NOMO-1 treated with dmso at 0.1 percent for 144 hours (cell line): ENCODE measurements around the gene MCF2L.
"Not testable (repeated sequence)": the region's sequence is repeated elsewhere in the genome, so short reads cannot be mapped to it uniquely, and the experiment has no call there.

Source experiments
- DNase-seq: peaks from one replicate; lab custom pipeline; 2025; ENCODE audit not compliant: unreplicated experiment; lab: John Stamatoyannopoulos, UW

The MCF2L gene

DNA sequence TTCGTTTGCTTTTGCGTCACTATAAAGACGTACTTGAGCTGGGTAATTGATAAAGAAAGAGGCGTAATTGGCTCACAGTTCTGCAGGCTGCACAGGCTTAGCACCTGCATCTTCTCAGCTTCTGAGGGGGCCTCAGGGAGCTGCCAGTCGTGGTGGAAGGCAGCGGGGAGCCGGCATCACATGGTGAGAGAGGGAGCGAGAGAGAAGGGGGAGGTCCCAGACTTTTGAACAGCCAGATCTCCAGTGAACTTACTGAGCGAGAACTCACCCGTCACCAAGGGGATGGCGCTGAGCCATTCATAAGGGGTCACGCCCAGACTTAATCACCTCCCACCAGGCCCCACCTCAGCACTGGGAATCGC, 77.8 kb downstream of the MCF2L start:
- DNase-seq: no peak

DNA sequence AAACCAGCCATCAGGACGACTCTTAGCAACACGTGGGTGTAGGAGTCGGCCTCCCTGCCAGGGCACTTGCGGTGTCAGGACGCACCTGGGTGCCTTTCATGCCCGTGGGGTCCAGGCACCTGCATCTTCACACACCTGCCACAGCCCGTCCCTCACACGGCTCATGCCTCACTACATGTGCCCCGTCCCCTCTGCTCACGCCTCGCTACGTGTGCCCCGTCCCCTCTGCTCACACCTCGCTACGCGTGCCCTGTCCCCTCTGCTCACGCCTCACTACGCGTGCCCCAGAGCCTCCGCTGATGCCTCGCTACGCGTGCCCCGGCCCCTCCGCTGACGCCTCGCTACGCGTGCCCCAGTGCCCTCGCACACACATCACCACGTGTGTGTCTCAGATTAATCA, 78.6 kb downstream of the MCF2L start:
- no peak for DNase-seq

DNA sequence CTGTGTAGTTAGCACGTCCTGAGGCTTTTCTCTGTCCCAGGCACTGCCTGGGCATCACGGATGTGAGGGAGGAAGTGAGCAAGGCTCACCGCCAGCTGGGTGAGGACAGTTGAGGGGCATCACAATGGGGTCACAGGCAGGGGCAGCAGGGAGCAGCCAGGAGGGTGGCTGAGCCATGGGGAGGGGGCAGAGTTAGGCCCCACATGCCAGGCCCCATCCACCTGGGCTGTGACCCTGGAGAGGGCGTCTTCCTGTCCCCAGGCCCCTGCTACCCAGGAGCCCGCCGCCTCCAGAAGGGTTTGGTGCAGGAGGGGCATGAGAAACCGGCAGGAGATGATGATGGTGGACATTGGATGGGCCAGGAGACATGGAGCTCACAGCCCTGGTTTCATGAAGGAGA, 79.8 kb downstream of the MCF2L start:
- no peak for DNase-seq

DNA sequence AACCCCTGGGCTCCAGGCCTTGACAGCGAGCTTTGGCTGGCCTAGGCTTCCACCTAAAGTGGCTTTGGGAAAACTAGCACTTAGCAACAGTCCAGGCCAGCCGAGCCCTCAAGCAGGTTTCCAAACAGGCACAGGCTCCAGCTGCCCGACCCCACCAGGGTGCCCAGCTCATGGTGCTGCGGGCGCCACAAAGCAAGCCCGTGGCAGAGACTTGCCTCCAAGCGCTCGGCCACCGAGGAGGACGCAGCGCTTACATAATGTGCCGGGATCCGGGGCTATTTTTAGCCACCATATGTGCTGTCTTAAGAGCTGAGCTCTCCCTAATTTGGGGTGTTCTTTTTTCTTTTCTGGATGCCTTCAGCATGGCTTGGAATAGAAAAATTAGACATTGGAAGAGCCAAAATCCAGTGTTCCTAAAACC, 80.5 kb downstream of the MCF2L start:
- DNase-seq: no peak

DNA sequence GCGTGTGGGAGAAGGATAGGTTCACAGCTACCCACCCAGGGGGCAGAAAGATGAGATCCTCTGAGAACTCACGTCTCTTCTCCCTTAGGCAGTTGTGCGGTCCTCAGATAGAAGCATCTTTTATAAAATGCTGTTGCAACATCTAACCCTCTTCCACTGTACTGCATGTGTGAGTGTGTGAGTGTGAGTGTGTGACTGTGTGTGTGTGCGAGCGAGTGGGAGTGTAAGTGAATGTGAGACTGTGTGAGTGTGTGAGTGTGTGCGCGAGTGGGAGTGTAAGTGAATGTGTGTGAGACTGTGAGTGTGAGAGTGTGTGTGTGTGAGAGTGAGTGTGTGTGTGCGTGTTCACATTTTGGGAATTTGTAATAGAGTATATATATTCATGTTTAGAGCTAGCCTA, 81.0 kb downstream of the MCF2L start:
- DNase-seq: no peak

DNA sequence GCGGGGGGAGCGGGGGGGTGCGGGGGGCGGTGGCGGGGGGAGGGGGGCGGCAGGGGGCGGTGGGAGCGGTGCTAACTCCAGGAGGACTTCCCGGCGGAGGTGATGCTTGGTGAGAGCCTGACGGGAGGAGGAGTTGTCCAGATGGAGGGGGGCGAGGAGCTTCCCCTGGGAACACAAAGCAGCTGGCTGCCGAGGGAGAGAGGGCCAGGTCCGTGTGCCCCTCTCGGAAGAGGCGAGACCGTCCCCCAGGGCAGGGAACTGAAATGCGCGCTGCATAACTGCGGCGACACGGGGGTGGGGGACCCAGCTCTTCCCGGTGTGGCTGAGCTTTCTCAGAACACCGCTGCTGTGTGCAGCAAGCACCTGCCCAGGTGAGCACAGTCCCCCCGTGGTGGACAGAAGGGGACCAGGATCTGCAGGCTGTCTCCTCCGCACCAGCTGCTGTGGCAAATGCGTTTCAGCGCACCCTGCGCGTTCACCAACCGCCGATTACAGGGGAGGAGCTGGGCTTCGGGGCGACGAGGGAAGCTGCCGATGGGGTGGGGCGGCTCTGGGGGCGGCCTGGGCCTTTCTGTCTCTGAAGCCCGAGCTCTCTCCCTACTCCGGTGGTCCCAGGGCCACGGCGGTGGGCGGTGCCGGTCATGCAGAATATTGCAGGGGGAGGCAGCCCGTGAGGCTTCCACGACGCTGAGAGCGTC, 81.9 kb downstream of the MCF2L start:
- DNase-seq: no peak

DNA sequence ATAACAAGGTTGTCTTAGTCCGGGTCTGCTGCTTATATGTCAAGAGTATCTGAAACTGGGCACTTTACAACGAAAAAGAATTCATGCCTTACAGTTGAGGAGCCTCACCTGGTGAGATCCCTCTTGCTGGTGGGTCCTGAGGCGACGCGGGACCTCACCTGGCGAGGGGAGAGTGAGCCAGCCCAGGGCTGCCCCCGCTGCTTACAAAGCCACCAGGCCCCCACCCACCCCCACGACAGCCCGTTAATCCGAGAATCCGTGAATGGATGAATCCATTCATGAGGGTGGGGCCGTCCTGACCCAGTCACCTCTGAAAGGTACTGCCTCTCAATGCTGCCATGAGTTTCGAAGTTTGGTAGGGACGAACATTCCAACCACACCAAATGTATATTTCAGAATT, 82.6 kb downstream of the MCF2L start:
- no peak for DNase-seq

DNA sequence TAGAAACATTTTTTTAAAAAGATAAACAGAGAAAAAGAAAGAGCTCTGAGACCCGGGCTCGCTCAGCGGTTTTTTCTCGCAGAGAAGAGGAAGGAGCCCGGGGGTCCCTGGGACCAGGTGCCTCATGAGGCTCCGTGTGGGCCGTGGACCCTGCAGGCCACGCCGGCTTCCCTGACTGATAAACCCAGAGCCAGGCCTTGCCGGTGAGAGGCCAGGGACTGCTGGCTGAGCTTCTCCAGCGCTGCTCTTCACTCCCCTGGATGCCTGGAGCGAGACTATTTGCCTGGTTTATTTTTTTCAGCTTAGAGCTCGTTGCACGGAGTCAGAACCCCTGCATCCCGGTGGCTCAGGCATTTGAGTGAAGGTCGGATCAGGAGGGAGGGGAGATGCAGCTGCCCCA, 83.2 kb downstream of the MCF2L start:
- DNase-seq: no peak

DNA sequence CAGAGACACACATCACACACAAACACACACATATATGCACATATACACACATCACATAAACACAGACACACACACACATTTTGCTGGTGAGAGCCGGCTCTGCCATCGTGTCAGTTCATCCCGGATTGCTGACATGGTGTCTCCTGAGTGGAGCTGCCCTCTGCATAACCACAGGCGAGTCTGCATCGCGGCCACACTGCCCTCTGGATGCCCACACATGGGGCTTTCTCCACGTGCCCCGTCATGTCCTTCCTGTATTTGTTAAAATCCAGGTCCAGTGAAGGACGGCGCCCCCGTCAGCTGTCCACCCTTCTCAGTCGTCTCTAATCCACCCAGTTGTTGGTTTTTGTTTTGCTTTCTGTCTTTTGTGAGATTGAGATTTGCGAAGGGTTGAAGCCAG, 84.0 kb downstream of the MCF2L start:
- DNase-seq: no peak

DNA sequence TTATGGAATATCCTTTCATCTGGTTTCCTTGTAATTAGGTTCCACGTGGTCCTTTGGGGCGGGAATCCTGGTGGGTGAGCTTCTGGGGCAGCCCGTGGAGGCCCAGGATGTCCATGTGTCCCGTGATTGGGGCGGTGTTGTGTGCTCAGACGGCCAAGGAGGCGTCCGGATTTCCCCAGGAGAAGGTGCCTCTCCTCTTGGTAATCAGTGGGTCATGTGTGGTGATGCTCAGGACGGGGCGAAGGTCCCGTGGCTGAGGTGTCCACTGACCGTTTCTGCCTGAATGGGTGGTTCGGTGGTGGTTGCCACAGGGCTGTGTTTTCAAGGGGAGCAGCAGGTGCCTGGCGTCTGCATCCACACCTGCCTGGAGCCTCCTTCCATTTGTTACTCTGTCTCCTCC, 84.4 kb downstream of the MCF2L start:
- DNase-seq: no peak

DNA sequence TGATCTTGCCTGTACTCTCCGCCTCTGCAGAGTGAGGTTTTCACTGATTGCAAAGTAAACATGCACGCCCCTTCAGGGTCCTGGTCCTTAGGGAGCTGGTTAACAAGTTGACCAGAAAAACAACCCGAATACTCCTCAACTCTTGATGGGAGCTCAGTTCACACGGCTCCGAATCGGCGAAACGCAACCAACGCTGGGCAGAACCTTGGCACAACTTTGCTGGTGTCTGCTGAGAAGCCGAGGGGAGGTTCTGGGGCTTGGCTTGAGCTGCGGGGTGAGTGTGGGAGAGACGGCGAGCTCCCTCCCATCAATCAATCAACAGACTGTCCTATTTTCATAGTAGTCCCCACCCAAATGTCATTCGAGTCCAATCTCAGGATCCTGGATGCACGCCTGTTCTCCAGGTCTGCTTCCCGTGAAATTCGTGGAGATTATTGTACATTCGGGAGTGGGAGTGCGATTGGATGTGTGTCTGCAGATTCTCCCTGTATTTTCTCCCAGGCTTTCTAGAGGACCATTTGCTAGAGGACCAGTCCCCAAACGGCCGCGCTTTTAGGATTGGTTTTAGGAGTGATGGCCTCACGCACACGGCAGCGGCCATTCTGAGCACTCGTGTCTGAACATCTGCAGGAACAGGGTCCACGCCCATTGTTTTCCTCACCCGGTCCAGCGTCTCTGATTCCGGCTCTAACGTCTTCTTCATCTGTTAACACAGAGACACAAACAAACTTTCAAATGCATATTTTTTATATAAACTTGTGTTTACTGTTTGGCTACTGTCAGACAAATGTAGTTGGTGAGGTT, 85.0 kb downstream of the MCF2L start:
- no peak for DNase-seq

DNA sequence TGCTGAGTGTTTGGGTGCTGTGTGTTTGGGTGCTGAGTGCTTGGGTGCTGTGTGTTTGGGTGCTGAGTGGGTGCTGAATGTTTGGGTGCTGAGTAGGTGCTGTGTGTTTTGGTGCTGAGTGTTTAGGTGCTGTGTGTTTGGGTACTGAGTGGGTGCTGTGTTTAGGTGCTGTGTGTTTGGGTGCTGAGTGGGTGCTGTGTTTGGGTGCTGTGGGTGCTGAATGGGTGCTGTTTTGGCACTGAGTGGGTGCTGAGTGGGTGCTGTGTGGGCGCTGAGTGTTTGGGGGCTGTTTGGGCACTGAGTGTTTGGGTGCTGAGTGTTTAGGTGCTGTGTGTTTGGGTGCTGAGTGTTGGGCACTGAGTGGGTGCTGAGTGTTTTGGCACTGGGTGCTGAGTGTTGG, 88.1 kb downstream of the MCF2L start:
- no peak for DNase-seq

DNA sequence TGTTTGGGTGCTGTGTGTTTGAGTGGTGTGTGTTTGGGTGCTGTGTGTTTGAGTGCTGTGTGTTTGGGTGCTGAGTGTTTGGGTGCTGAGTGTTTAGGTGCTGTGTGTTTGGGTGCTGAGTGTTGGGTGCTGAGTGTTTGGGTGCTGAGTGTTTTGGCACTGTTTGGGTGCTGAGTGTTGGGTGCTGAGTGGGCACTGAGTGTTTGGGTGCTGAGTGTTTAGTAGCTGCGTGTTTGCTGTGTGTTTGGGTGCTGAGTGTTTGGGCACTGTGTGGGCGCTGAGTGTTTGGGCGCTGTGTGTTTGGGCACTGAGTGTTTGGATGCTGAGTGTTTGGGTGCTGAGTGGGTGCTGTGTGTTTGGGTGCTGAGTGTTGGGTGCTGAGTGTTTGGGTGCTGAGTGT, 88.5 kb downstream of the MCF2L start:
- DNase-seq: not testable (repeated sequence)

DNA sequence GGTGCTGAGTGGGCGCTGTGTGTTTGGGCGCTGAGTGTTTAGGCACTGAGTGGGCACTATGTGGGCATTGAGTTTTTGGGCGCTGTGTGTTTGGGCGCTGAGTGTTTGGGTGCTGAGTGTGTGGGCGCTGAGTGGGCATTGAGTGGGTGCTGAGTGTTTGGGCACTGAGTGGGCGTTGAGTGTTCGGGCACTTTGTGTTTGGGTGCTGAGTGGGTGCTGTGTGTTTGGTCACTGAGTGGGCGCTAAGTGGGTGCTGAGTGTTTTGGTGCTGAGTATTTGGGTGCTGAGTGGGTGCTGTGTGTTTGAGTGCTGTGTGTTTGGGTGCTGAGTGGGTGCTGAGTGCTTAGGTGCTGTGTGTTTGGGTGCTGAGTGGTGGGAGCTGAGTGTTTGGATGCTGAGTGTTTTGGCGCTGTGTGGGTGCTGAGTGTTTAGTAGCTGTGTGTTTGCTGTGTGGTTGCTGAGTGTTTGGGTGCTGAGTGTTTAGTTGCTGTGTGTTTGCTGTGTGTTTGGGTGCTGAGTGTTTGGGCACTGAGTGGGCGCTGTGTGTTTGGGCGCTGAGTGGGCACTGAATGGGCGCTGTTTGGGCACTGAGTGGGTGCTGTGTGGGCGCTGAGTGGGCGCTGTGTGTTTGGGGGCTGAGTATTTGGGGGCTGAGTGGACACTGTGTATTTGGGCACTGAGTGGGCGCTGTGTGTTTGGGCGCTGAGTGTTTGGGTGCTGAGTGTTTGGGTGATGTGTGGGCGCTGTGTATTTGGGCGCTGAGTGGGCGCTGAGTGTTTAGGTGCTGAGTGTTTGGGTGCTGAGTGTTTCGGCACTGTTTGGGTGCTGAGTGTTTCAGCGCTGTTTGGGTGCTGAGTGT, 89.3 kb downstream of the MCF2L start:
- DNase-seq: no peak

DNA sequence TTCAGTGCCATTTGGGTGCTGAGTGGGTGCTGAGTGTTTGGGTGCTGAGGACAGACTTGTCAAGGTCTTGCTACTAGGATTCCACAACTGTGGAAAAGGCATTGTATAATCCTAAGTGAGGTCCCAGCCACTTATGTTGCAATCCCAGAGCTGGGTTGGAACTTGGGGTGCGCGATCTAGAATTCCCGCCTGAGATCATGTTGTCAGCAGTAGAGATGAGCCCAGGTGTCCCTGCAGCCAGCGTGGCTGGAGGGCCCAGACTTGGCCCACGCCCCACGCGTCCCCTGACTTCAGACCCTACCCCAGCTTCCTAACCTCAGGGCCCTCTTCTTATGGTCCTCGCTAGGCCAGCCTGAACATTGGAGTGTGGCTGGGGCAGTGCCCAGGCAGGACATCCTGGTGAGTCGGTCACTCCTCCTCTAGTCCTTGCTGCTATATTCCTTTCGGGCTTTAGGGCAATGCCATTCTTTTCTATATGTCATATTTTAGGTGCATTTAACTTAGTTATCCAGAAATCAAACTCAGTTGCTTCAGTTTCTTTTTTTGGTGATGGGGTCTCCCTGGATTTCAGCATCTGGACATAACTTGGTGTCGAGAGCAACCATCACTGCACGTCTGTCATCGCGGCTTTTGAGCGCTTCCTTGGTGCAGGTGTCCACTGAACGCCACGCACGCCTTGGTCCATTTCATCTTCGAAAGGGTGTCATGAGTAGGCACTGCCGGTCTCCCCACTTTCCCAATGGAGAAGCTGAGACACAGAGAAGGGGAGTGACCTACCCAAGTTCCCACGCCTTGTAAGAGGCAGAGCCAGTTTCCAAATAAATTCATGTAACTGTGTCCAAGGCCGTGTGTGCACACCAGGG, 90.2 kb downstream of the MCF2L start:
- DNase-seq: no peak

DNA sequence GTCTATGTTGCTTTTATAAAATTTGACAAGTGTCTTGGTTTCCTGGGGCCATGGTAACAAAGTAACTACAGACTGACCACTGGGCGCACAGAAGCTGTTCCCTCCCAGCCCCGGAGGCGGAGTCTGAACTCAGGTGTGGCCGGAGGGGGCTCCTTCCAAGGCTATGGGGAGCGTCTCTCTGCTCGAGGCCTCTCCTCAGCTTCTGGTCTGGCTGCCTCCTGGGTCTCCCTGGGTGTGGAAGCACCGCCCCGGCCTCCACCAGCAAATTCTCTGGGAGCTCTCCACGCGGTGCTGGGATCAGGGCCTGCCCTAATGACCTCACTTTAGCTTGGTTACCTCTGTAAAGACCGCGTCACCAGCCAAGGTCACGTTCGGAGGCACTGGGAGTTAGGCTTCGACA, 90.9 kb downstream of the MCF2L start:
- no peak for DNase-seq

DNA sequence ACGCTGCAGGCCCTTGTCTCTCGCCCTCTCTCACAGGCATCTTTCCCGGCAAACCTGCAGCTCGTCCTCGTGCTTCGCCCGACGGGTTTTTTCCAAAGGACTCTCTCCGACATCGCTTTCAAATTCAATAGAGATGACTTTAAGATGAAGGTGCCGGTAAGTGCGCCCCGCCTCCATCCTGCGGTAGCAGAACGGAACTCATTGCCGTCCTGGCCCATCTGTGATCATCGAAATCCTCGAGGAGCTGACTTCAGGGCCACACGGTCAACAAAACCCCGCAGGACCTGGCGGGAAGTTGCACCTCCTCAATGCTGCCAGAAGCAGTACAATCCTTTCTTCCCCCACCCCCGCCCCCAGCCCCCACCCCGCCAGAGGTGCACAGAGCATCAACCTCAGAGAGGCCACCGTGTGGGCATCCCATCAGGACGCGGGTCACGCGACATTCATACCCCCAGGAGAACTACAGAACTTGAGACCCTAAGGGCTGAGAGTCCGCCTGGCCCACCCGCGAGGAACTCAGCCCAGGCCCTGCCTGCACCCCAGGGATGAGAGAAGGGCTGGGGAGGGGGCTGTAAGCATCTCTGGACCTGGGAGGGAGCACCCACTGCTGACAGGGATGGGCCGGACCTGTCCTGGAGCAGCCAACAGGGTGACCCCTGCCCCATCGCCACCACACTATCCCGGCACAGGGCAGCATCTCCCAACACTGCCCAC, 91.7 kb downstream of the MCF2L start:
- no peak for DNase-seq

DNA sequence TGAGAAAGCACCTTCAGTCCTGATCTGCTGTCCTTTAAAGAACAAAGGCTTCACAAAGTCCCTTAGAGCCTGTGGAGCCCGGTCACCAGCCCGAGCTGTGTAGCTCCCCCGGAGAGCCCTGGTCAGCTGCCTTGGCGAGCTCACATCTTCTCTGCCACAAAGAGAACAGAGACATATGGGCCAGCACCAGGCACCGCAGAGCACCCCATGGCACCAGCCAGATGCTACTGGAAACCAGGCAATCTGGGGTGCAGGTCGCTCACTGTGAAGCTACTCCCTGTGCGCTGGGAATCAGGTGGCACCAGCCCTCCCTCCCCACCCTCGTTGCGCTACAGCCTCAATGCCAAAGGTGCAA, 92.2 kb downstream of the MCF2L start:
- no peak for DNase-seq

DNA sequence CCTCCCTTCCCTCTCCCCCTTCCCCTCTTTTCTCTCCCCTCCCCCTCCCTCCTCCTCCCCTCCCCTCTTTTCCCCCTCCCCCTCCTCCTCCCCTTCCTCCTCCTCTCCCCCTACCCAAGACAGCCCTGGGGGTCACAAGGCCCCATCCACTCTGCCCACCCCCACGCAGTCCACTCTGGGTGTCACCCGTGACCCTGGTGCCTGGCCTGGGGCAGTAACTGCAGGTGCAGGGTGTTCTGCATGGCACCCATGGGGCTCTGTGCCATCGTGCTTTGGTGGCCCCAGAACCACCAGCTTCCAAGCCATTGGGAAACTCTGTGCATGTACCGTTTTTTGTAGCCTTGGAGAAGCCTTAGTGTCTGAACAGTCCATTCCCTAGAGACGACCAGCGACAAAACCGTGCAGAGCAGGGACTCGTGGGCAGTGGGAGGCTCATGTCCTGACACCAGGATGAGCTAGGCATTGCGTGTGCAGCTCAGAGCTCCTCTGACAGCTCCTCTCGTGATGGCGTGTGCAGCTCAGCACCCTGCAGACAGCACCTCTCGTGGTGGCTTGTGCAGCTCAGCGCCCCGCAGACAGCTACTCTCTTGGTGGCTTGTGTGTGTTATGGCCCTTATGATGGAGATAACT, 92.9 kb downstream of the MCF2L start:
- no peak for DNase-seq

DNA sequence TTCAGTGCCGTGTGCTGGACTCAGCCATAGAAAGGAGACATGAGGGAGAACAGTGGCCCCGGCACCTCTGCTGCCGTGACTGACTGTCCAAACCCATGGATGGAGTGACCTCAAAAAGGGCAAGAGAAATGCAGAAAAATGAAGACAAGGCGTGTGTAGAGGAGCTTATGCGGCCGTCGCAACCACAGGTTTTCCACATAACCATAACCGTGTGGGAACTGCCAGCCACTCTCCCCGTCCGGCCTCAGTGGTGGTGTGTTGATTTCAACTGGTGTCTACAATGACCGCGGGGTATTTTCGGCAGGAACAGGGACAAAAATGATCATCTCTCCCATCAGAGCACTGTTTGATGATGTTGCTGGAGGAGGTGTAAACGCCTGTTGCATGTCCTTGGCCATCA, 93.7 kb downstream of the MCF2L start:
- DNase-seq: no peak
